Muscle of leg (tissue), 11 donors: ENCODE results near the gene SNTG2. TPM values are rescaled to one million over a fixed set of nuclear protein-coding genes. Genes with fewer than 3 reads are reported as not detected.

ENCODE experiments used
- DNase-seq: peaks from one replicate; pipeline ENCODE4 v3.0.0; 2013
- H3K27ac ChIP-seq: one replicate; pipeline ENCODE4 v1.5.1; 2013; ENCODE audit warnings: mild to moderate bottlenecking, low read length, control low read depth
- H3K27me3 ChIP-seq: one replicate; pipeline ENCODE4 v1.6.1; 2013; ENCODE audit warnings: low read length; ENCODE audit not compliant: control insufficient read depth, insufficient read depth
- H3K36me3 ChIP-seq: one replicate; pipeline ENCODE4 v1.6.1; 2013; ENCODE audit warnings: low read length; ENCODE audit not compliant: control insufficient read depth, insufficient read depth
- H3K4me1 ChIP-seq: one replicate; pipeline ENCODE4 v1.6.1; 2013; ENCODE audit warnings: low read length; ENCODE audit not compliant: control insufficient read depth, insufficient read depth
- H3K4me3 ChIP-seq: one replicate; pipeline ENCODE4 v1.5.1; 2013; ENCODE audit warnings: low read length, control low read depth
- H3K9me3 ChIP-seq: replicated peaks from 2 replicates; pipeline ENCODE4 v1.6.1; 2013; ENCODE audit warnings: low read depth, low read length; ENCODE audit not compliant: control insufficient read depth
- WGBS: methylation state at CpG from one replicate; pipeline ENCODE4 v1.1.5; 2013; ENCODE audit warnings: missing lambda C conversion rate; ENCODE audit not compliant: insufficient coverage; 5-methylcytosine and 5-hydroxymethylcytosine counted together
- polyA plus RNA-seq, 8 donors: library from polyadenylated mRNA; unstranded; fragments of 120-200 nt; gene quantifications; one replicate each; pipeline versions ENCODE4 v1.2.1 to v1.2.3, GENCODE V29; 2013; ENCODE audit warnings: inconsistent platforms in 1 of 8, low replicate concordance in 1 of 8; ENCODE audit not compliant: insufficient read length in 8 of 8, insufficient read depth in 1 of 8
- total RNA-seq: library from RNA; stranded (reverse); fragments of 120-200 nt; gene quantifications from one replicate; pipeline ENCODE4 v1.2.4, GENCODE V29; 2013

Gene SNTG2
- total and polyA plus RNA-seq, 9 donors = 0.20 to 0.41 (median 0.31) TPM; not detected in 4

DNA sequence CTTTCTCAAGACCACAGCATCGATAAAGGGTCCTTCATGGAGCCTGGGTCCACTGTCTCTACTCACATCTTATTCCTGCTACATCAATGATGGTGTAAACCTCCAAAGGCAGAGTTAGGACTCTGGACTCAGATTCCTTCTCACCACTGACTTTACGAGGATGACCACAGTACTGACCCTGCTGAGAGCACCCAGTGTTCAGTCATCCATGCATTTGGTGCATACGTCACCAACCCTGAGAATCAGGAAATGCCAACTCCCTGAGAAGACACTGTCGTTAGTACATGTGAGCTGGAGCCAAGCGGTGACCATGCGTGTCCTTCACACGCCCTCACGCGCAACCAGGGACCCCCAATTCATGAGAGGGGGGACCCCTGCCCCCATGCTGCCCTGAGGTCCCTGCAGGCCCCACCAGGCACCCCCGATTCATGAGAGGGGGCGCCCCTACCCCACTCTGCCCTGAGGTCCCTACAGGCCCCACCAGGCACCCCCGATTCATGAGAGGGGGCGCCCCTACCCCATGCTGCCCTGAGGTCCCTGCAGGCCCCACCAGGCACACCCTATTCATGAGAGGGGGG lies 284.2 kb downstream of the SNTG2 start:
- no peak for DNase-seq
- H3K9me3 ChIP-seq = no peaks in the 10 kb centered on the region
- H3K27me3 ChIP-seq = no peaks in the 10 kb centered on the region
- no peak overlapping the region for H3K4me3 ChIP-seq
- 86% methylated on average over 9 of the region's 13 CpGs for whole genome bisulfite sequencing
- H3K36me3 ChIP-seq = no peaks in the 10 kb centered on the region
- H3K4me1 ChIP-seq = no peaks in the 10 kb centered on the region
- no peak overlapping the region for H3K27ac ChIP-seq

DNA sequence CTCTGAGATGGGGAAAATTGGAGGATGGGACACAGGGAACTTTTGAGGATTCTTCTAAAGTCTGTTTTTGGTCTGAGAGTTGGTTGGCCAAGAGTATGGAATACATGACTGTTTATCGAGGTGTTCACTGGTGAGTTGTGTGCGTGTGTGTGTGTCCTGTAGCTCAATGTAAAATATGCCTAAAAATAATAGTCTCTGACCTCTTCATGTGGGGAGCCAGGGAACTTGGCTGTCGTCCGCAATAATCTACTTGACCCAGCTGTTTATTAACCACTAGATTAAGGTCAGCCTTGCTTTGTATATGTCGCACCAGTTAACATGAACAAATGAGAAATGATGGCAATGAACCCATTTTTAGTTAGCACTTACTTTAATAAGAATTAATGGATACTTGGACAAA lies 285.2 kb downstream of the SNTG2 start:
- WGBS = 95% methylated on average over 4 of the region's 5 CpGs
- DNase-seq = no peak
- Histone ChIP-seq H3K27me3 (no peaks in the 10 kb centered on the region), H3K9me3 (no peaks in the 10 kb centered on the region), H3K36me3 (no peaks in the 10 kb centered on the region), H3K27ac (no peak overlapping the region), H3K4me3 (no peak overlapping the region), H3K4me1 (no peaks in the 10 kb centered on the region)

DNA sequence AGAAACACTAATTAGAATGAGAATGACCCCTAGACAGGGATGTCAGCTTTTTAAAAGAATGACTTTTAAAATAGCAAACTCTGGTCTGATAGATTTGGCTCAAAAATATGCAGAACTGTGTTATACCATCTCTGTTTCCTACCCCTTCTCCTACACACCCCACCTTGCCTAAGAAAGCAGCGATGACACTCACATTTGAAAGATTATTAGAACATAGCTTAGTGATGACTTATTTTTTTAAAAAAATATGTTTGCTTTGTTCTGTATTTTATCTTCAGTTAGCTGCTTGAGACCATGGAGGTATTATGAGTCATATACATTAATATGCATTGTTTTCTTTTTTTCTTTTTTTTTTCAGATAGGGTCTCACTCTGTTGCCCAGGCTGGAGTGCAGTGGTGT lies 286.0 kb downstream of the SNTG2 start:
- no peaks in the 10 kb centered on the region for H3K27me3 ChIP-seq
- no peak for DNase-seq
- no peak overlapping the region for H3K4me3 ChIP-seq
- H3K27ac ChIP-seq = no peak overlapping the region
- H3K36me3 ChIP-seq = no peaks in the 10 kb centered on the region
- H3K4me1 ChIP-seq = no peaks in the 10 kb centered on the region
- no peaks in the 10 kb centered on the region for H3K9me3 ChIP-seq
- no CpG with 5 or more reads among the region's 1 CpG for WGBS

DNA sequence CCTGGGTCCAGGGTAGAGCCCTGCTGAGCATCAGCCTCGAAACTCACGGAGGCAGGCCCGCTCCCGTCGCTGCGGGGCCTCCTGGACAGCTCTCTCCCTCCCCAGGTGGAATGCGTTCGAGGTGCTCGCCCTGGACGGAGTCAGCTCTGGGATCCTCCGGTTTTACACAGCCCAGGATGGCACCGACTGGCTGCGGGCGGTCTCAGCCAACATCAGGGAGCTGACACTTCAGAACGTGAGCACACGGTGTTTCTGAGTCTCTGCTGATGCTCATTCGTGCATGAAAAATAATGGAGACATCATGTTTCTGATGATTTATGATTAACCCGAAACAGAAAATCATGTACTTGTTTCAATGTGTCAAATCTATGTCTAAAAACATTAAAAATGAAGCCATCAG lies 287.1 kb downstream of the SNTG2 start:
- no peaks in the 10 kb centered on the region for H3K9me3 ChIP-seq
- H3K36me3 ChIP-seq = no peaks in the 10 kb centered on the region
- WGBS = 71% methylated on average over 17 of the region's 18 CpGs
- H3K4me1 ChIP-seq = no peaks in the 10 kb centered on the region
- no peak for DNase-seq
- H3K27me3 ChIP-seq = no peaks in the 10 kb centered on the region
- no peak overlapping the region for H3K4me3 ChIP-seq
- no peak overlapping the region for H3K27ac ChIP-seq

- no peak overlapping the region for H3K4me3 ChIP-seq
- no peak for DNase-seq
- H3K4me1 ChIP-seq = no peaks in the 10 kb centered on the region
- H3K9me3 ChIP-seq = no peaks in the 10 kb centered on the region
- H3K27ac ChIP-seq = no peak overlapping the region
- no peaks in the 10 kb centered on the region for H3K36me3 ChIP-seq
- 75% methylated on average over 13 of the region's 14 CpGs for WGBS
- no peaks in the 10 kb centered on the region for H3K27me3 ChIP-seq
These were observed 288.0 kb downstream of the SNTG2 start for GRCh38 chr2:1238598-1239138.

DNA sequence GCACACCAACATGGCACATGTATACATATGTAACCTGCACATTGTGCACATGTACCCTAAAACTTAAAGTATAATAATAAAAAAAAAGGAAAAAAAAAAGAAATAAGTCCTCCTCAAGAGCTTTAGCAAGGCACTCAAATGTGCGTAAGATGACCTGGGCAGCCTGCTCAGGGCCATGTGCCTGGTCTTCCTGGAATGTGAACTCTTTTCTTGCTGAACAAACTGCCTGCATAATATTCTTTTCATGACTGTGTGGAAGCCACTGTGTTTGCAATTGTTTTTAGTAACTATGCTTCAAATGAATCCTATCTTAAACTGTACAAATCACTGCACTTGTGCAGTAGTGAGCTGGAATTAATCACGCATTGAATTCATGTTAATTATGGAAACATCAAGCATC lies 294.5 kb downstream of the SNTG2 start:
- DNase-seq = no peak
- Histone ChIP-seq H3K27ac (no peak overlapping the region), H3K27me3 (peaks cover 6% of the 10 kb centered on the region), H3K4me1 (no peaks in the 10 kb centered on the region), H3K4me3 (no peak overlapping the region), H3K36me3 (no peaks in the 10 kb centered on the region), H3K9me3 (no peaks in the 10 kb centered on the region)
- 67% methylated on average over 1 of the region's 2 CpGs for WGBS

- H3K4me3 ChIP-seq = no peak overlapping the region
- DNase-seq = no peak
- no peaks in the 10 kb centered on the region for H3K36me3 ChIP-seq
- no peaks in the 10 kb centered on the region for H3K9me3 ChIP-seq
- no peaks in the 10 kb centered on the region for H3K4me1 ChIP-seq
- 77% methylated on average over 8 of the region's 9 CpGs for WGBS
- H3K27ac ChIP-seq = no peak overlapping the region
- H3K27me3 ChIP-seq = peaks cover 6% of the 10 kb centered on the region
These were observed 295.6 kb downstream of the SNTG2 start for GRCh38 chr2:1246239-1246638.

GRCh38 chr2:1246991-1247390 lies 296.3 kb downstream of the SNTG2 start:
- H3K9me3 ChIP-seq = no peaks in the 10 kb centered on the region
- H3K4me1 ChIP-seq = no peaks in the 10 kb centered on the region
- H3K27me3 ChIP-seq = peaks cover 6% of the 10 kb centered on the region
- H3K27ac ChIP-seq = no peak overlapping the region
- no peak for DNase-seq
- no peaks in the 10 kb centered on the region for H3K36me3 ChIP-seq
- WGBS = no CpG with 5 or more reads among the region's 3 CpGs
- H3K4me3 ChIP-seq = no peak overlapping the region

GRCh38 chr2:1248187-1248586 lies 297.5 kb downstream of the SNTG2 start:
- H3K27me3 ChIP-seq = peaks cover 6% of the 10 kb centered on the region
- H3K27ac ChIP-seq = no peak overlapping the region
- no peaks in the 10 kb centered on the region for H3K4me1 ChIP-seq
- no peak for DNase-seq
- H3K4me3 ChIP-seq = no peak overlapping the region
- no peaks in the 10 kb centered on the region for H3K9me3 ChIP-seq
- WGBS = 40% methylated on average over 1 of the region's 5 CpGs
- H3K36me3 ChIP-seq = no peaks in the 10 kb centered on the region

DNA sequence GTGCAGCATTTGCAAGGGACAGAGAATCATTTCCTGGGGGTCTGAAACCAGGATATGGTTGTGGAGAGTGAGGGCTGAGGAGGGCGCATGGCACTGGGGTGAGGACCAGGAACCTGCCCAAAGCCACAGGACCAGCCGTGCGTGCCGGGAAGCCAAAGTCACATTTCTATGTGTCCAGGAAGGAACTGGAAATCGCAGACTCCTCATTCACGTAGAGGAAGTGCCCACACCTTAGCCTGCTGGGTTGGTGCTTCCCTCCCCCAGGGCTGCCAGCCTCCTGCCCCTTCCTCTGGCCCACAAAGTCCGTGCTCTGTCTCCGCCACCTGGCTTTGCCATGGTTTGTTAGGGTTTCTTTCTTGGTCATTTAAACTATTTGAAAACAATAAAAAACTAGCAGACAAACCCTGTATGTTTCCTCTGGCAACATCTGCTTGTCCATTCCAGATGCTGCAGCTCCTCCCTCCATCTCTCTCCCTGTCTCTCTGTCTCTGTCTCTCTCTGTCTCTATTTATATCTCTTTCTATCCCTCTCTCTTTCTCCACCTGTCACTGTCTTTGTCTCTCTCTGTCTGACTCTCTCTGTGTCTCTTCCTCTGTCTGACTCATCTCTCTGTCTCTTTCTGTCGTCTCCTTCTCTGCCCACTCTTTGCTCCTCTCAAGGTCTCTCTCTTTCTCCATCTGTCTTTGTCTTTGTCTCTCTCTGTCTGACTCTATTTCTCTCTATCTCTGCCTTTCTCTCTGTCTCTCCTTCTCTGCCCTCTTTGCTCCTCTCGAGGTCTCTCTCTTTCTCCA lies 299.4 kb downstream of the SNTG2 start:
- Histone ChIP-seq H3K36me3 (no peaks in the 10 kb centered on the region), H3K27ac (no peak overlapping the region), H3K9me3 (no peaks in the 10 kb centered on the region), H3K4me3 (no peak overlapping the region), H3K4me1 (no peaks in the 10 kb centered on the region), H3K27me3 (peaks cover 6% of the 10 kb centered on the region)
- 83% methylated on average over 8 of the region's 10 CpGs for WGBS
- DNase-seq = no peak
